Trophoblast cell (in vitro differentiated cells and primary cell): ENCODE measurements around the gene GFAP.

Source experiments
- DNase-seq, 2 donors: peaks; one replicate each; pipeline ENCODE4 v3.0.0-alpha.2; 2016
- H2AFZ ChIP-seq: 2 replicates; pipeline ENCODE4 v1.6.1; 2013; ENCODE audit warnings: low read length, moderate library complexity, mild to moderate bottlenecking; ENCODE audit not compliant: insufficient read depth, poor library complexity
- H2AK5ac ChIP-seq: 2 replicates; pipeline ENCODE4 v1.6.1; 2013; ENCODE audit warnings: mild to moderate bottlenecking, low read length
- H2BK120ac ChIP-seq: 2 replicates; pipeline ENCODE4 v1.6.1; 2013; ENCODE audit warnings: low read length, mild to moderate bottlenecking, moderate library complexity; ENCODE audit not compliant: insufficient read depth, poor library complexity
- H2BK12ac ChIP-seq: 2 replicates; pipeline ENCODE4 v1.6.1; 2013; ENCODE audit warnings: mild to moderate bottlenecking, low read length, moderate library complexity
- H2BK5ac ChIP-seq: 2 replicates; pipeline ENCODE4 v1.6.1; 2013; ENCODE audit warnings: low read length, low read depth, moderate library complexity, mild to moderate bottlenecking; ENCODE audit not compliant: poor library complexity
- H3K14ac ChIP-seq: 2 replicates; pipeline ENCODE4 v1.6.1; 2013; ENCODE audit warnings: mild to moderate bottlenecking, low read length
- H3K18ac ChIP-seq: 2 replicates; pipeline ENCODE4 v1.6.1; 2013; ENCODE audit warnings: mild to moderate bottlenecking, low read length
- H3K23ac ChIP-seq: 2 replicates; pipeline ENCODE4 v1.6.1; 2013; ENCODE audit warnings: low read length
- H3K27ac ChIP-seq: 2 replicates; pipeline ENCODE4 v1.5.1; 2013; ENCODE audit warnings: low read depth, mild to moderate bottlenecking, inconsistent platforms, low read length, moderate library complexity
- H3K27me3 ChIP-seq: 2 replicates; pipeline ENCODE4 v1.6.1; 2013; ENCODE audit warnings: inconsistent platforms, mild to moderate bottlenecking, low read length, moderate library complexity; ENCODE audit not compliant: insufficient read depth
- H3K36me3 ChIP-seq, 2 experiments: 1 replicate in 1 of 2; 2 replicates in 1 of 2; pipeline ENCODE4 v1.6.1; 2013; ENCODE audit warnings: low read length in 2 of 2, mild to moderate bottlenecking in 2 of 2, moderate library complexity in 1 of 2; ENCODE audit not compliant: insufficient read depth in 2 of 2, control insufficient read depth in 1 of 2
- H3K4ac ChIP-seq: 2 replicates; pipeline ENCODE4 v1.6.1; 2013; ENCODE audit warnings: low read depth, mild to moderate bottlenecking, low read length, moderate library complexity
- H3K4me1 ChIP-seq, 2 experiments: 1 replicate in 1 of 2; 2 replicates in 1 of 2; pipeline ENCODE4 v1.6.1; 2013; ENCODE audit warnings: low read length in 2 of 2, mild to moderate bottlenecking in 2 of 2, moderate library complexity in 1 of 2; ENCODE audit not compliant: insufficient read depth in 2 of 2, control insufficient read depth in 1 of 2
- H3K4me2 ChIP-seq: 2 replicates; pipeline ENCODE4 v1.6.1; 2013; ENCODE audit warnings: inconsistent platforms, mild to moderate bottlenecking, low read length, moderate library complexity
- H3K4me3 ChIP-seq: 2 replicates; pipeline ENCODE4 v1.5.1; 2013; ENCODE audit warnings: mild to moderate bottlenecking, low read depth, low read length, inconsistent platforms
- H3K79me1 ChIP-seq: one replicate; pipeline ENCODE4 v1.6.1; 2013; ENCODE audit warnings: low read length
- H3K79me2 ChIP-seq: 2 replicates; pipeline ENCODE4 v1.6.1; 2013; ENCODE audit warnings: low read length, mild to moderate bottlenecking; ENCODE audit not compliant: control insufficient read depth, insufficient read depth, poor library complexity
- H3K9ac ChIP-seq: 2 replicates; pipeline ENCODE4 v1.6.1; 2013; ENCODE audit warnings: mild to moderate bottlenecking, low read length
- H3K9me3 ChIP-seq: 2 replicates; pipeline ENCODE4 v1.6.1; 2013; ENCODE audit warnings: low read depth, mild to moderate bottlenecking, control low read depth, inconsistent platforms, low read length; ENCODE audit not compliant: insufficient read depth
- H4K12ac ChIP-seq: 2 replicates; pipeline ENCODE4 v1.6.1; 2013; ENCODE audit warnings: low read depth, mild to moderate bottlenecking, low read length, moderate library complexity
- H4K8ac ChIP-seq: 2 replicates; pipeline ENCODE4 v1.6.1; 2013; ENCODE audit warnings: low read depth, mild to moderate bottlenecking, low read length, moderate library complexity
- H4K91ac ChIP-seq: one replicate; pipeline ENCODE4 v1.6.1; 2013; ENCODE audit warnings: low read depth, mild to moderate bottlenecking, low read length, moderate library complexity
- WGBS: extraction: QIAGEN DNeasy Blood & Tissue Kit; methylation state at CpG from one replicate; pipeline ENCODE4 v1.1.7; 2013; ENCODE audit warnings: missing lambda C conversion rate; ENCODE audit not compliant: insufficient read length, insufficient coverage; ENCODE audit errors: extremely low coverage; 5-methylcytosine and 5-hydroxymethylcytosine counted together

The GFAP gene

GRCh38 chr17:44908761-44909326 lies 6.5 kb downstream of the GFAP start:
- Histone ChIP-seq H3K4me3 (no peak overlapping the region), H2BK12ac (no peak overlapping the region), H4K8ac (no peak overlapping the region), H2BK5ac (no peak overlapping the region), H4K12ac (no peak overlapping the region), H3K4me2 (no peak overlapping the region), H3K79me2 (no peaks in the 10 kb centered on the region), H2AK5ac (no peak overlapping the region), H3K9me3 (no peaks in the 10 kb centered on the region), H3K4me1 (peaks cover 6 to 9% of the 10 kb centered on the region in 2 experiments), H3K79me1 (no peaks in the 10 kb centered on the region), H3K23ac (no peak overlapping the region), H3K14ac (no peak overlapping the region), H4K91ac (no peak overlapping the region), H3K27ac (no peak overlapping the region), H2AFZ (no peak overlapping the region), H3K36me3 (no peaks in the 10 kb centered on the region), H3K4ac (no peak overlapping the region), H3K27me3 (no peaks in the 10 kb centered on the region), H3K18ac (no peak overlapping the region), H2BK120ac (no peak overlapping the region), H3K9ac (no peak overlapping the region)
- no peak for DNase-seq
- no CpG with 5 or more reads among the region's 10 CpGs for WGBS

GRCh38 chr17:44907729-44908470 lies 7.4 kb downstream of the GFAP start:
- Histone ChIP-seq H3K27ac (no peak overlapping the region), H3K4me3 (no peak overlapping the region), H2BK120ac (no peak overlapping the region), H3K79me2 (no peaks in the 10 kb centered on the region), H3K14ac (no peak overlapping the region), H2AK5ac (no peak overlapping the region), H2BK5ac (no peak overlapping the region), H2BK12ac (no peak overlapping the region), H4K8ac (no peak overlapping the region), H3K18ac (no peak overlapping the region), H3K4me1 (peaks cover 6 to 9% of the 10 kb centered on the region in 2 experiments), H3K4me2 (no peak overlapping the region), H3K9me3 (no peaks in the 10 kb centered on the region), H4K12ac (no peak overlapping the region), H3K4ac (no peak overlapping the region), H3K27me3 (no peaks in the 10 kb centered on the region), H3K79me1 (no peaks in the 10 kb centered on the region), H2AFZ (no peak overlapping the region), H3K36me3 (no peaks in the 10 kb centered on the region), H3K23ac (no peak overlapping the region), H4K91ac (no peak overlapping the region), H3K9ac (no peak overlapping the region)
- no peak for DNase-seq
- no CpG with 5 or more reads among the region's 11 CpGs for whole genome bisulfite sequencing

GRCh38 chr17:44906763-44907728 lies 8.3 kb downstream of the GFAP start:
- Histone ChIP-seq H3K27ac (no peak overlapping the region), H2BK12ac (no peak overlapping the region), H3K79me2 (no peaks in the 10 kb centered on the region), H3K79me1 (no peaks in the 10 kb centered on the region), H2BK5ac (no peak overlapping the region), H3K27me3 (no peaks in the 10 kb centered on the region), H3K4me3 (no peak overlapping the region), H3K4ac (no peak overlapping the region), H3K14ac (no peak overlapping the region), H2BK120ac (no peak overlapping the region), H3K36me3 (no peaks in the 10 kb centered on the region), H4K91ac (no peak overlapping the region), H3K4me2 (no peak overlapping the region), H3K4me1 (peaks cover 6 to 9% of the 10 kb centered on the region in 2 experiments), H4K8ac (no peak overlapping the region), H3K18ac (no peak overlapping the region), H2AFZ (no peak overlapping the region), H3K23ac (no peak overlapping the region), H3K9ac (no peak overlapping the region), H4K12ac (no peak overlapping the region), H2AK5ac (no peak overlapping the region), H3K9me3 (no peaks in the 10 kb centered on the region)
- no CpG with 5 or more reads among the region's 18 CpGs for WGBS
- no peak for DNase-seq

GRCh38 chr17:44906010-44906646 lies 9.2 kb downstream of the GFAP start:
- Histone ChIP-seq H4K91ac (no peak overlapping the region), H3K18ac (no peak overlapping the region), H2BK120ac (no peak overlapping the region), H4K8ac (no peak overlapping the region), H2BK12ac (no peak overlapping the region), H3K9me3 (no peaks in the 10 kb centered on the region), H3K4me3 (peak overlapping the region; percentile 13), H3K27me3 (no peaks in the 10 kb centered on the region), H3K9ac (no peak overlapping the region), H3K79me2 (no peaks in the 10 kb centered on the region), H3K23ac (no peak overlapping the region), H2AK5ac (no peak overlapping the region), H3K4me2 (no peak overlapping the region), H4K12ac (no peak overlapping the region), H3K36me3 (no peaks in the 10 kb centered on the region), H3K4me1 (peaks cover 0 to 5% of the 10 kb centered on the region in 2 experiments), H3K14ac (no peak overlapping the region), H2BK5ac (no peak overlapping the region), H3K27ac (no peak overlapping the region), H2AFZ (no peak overlapping the region), H3K79me1 (no peaks in the 10 kb centered on the region), H3K4ac (no peak overlapping the region)
- DNase-seq: no peak
- no CpG with 5 or more reads among the region's 10 CpGs for WGBS
